Tibial nerve (tissue), 4 donors: ENCODE results near the gene RABEPK.
"Not testable (repeated sequence)": the region's sequence is repeated elsewhere in the genome, so short reads cannot be mapped to it uniquely, and the experiment has no call there.

Experiments used
- CTCF ChIP-seq, 5 experiments: fragments of 200-600 bp in 3 of 5; fragments of 450-650 bp in 2 of 5; sonication (generic) in 3 of 5; IDR thresholded peaks; one replicate each; pipeline ENCODE4 v1.5.1; 2016 to 2019; ENCODE audit warnings: antibody characterized with exemption in 5 of 5, mild to moderate bottlenecking in 3 of 5, moderate library complexity in 2 of 5
- EP300 ChIP-seq, 2 donors: sonication (generic); formaldehyde crosslinking; IDR thresholded peaks; one replicate each; pipeline ENCODE4 v1.6.1; 2017; ENCODE audit warnings: antibody characterized with exemption in 2 of 2, mild to moderate bottlenecking in 1 of 2
- POLR2A ChIP-seq, 2 donors: fragments of 450-650 bp; IDR thresholded peaks; one replicate each; pipeline ENCODE4 v1.6.1; 2017; ENCODE audit warnings: antibody characterized with exemption in 2 of 2, mild to moderate bottlenecking in 2 of 2, moderate library complexity in 2 of 2

GRCh38 chr9:125195591-125195990, 4.8 kb upstream of the RABEPK start:
- TF ChIP-seq CTCF, POLR2A, EP300 (IDR thresholded peaks at IDR 0.05): not testable (repeated sequence)
